SK-N-SH treated with all-trans-retinoic acid at 6 μM for 48 hours (cell line): ENCODE results near the gene MTMR6.

Experiments used
- ATAC-seq: fragments of 200-7000 bp; cut with Tn5 transposase; 3 replicates; pipeline ENCODE4 v1.9.1; 2020; ENCODE audit warnings: mild to moderate bottlenecking, moderate library complexity
- ARNTL ChIP-seq: fragments of 450-650 bp; formaldehyde crosslinking; IDR thresholded peaks from 2 replicates; pipeline ENCODE4 v1.5.0; 2020; ENCODE audit warnings: low read depth, mild to moderate bottlenecking, moderate library complexity, borderline replicate concordance
- BACH2 ChIP-seq: fragments of 250-450 bp; sonication (Bioruptor Pico); IDR thresholded peaks from 2 replicates; pipeline ENCODE4 v1.9.0; 2021; ENCODE audit warnings: mild to moderate bottlenecking, borderline replicate concordance
- CREB5 ChIP-seq: fragments of 250-450 bp; sonication (Bioruptor Pico); IDR thresholded peaks from 2 replicates; pipeline ENCODE4 v1.5.1; 2020; ENCODE audit warnings: low read depth, mild to moderate bottlenecking, moderate library complexity
- CSDC2 ChIP-seq: fragments of 250-450 bp; sonication (Bioruptor Pico); IDR thresholded peaks from 2 replicates; pipeline ENCODE4 v1.5.0; 2020; ENCODE audit warnings: mild to moderate bottlenecking, moderate library complexity
- CSRNP3 ChIP-seq: fragments of 250-450 bp; sonication (Bioruptor Pico); IDR thresholded peaks from 2 replicates; pipeline ENCODE4 v1.5.1; 2021; ENCODE audit warnings: mild to moderate bottlenecking, moderate library complexity
- GLIS3 ChIP-seq: fragments of 250-450 bp; sonication (Bioruptor Pico); IDR thresholded peaks from 2 replicates; pipeline ENCODE4 v1.5.0; 2020; ENCODE audit warnings: mild to moderate bottlenecking, moderate library complexity
- ISL1 ChIP-seq: fragments of 250-450 bp; sonication (Bioruptor Pico); IDR thresholded peaks from 2 replicates; pipeline ENCODE4 v2.1.2; 2022; ENCODE audit warnings: mild to moderate bottlenecking, moderate library complexity
- OSR1 ChIP-seq: fragments of 250-450 bp; sonication (Bioruptor Pico); IDR thresholded peaks from 2 replicates; pipeline ENCODE4 v1.8.0; 2022; ENCODE audit warnings: moderate library complexity, mild to moderate bottlenecking, inconsistent platforms
- PATZ1 ChIP-seq: fragments of 250-450 bp; sonication (Bioruptor Pico); IDR thresholded peaks from 2 replicates; pipeline ENCODE4 v1.8.0; 2020; ENCODE audit warnings: mild to moderate bottlenecking, moderate library complexity, borderline replicate concordance
- POU6F1 ChIP-seq: fragments of 250-450 bp; sonication (Bioruptor Pico); IDR thresholded peaks from 2 replicates; pipeline ENCODE4 v1.8.0; 2021; ENCODE audit warnings: low read depth, mild to moderate bottlenecking, moderate library complexity, borderline replicate concordance
- RARB ChIP-seq: fragments of 250-450 bp; sonication (Bioruptor Pico); IDR thresholded peaks from 2 replicates; pipeline ENCODE4 v1.8.0; 2021; ENCODE audit warnings: mild to moderate bottlenecking, moderate library complexity
- SNAI2 ChIP-seq: fragments of 250-450 bp; sonication (Bioruptor Pico); IDR thresholded peaks from 2 replicates; pipeline ENCODE4 v1.5.0; 2020; ENCODE audit warnings: mild to moderate bottlenecking, moderate library complexity
- TCF4 ChIP-seq: fragments of 250-450 bp; sonication (Bioruptor Pico); IDR thresholded peaks from 2 replicates; pipeline ENCODE4 v1.8.0; 2021; ENCODE audit warnings: mild to moderate bottlenecking, moderate library complexity, borderline replicate concordance
- TOX ChIP-seq: fragments of 250-450 bp; sonication (Bioruptor Pico); IDR thresholded peaks from 2 replicates; pipeline ENCODE4 v1.8.0; 2021; ENCODE audit warnings: mild to moderate bottlenecking, moderate library complexity, borderline replicate concordance
- TSHZ2 ChIP-seq: fragments of 250-450 bp; sonication (Bioruptor Pico); IDR thresholded peaks from 2 replicates; pipeline ENCODE4 v1.5.0; 2020; ENCODE audit warnings: mild to moderate bottlenecking, moderate library complexity
- ZC3H10 ChIP-seq: fragments of 250-450 bp; sonication (Bioruptor Pico); IDR thresholded peaks from 2 replicates; pipeline ENCODE4 v1.5.1; 2021; ENCODE audit warnings: mild to moderate bottlenecking, moderate library complexity
- ZFP3 ChIP-seq: fragments of 250-450 bp; sonication (Bioruptor Pico); IDR thresholded peaks from 2 replicates; pipeline ENCODE4 v1.5.0; 2020; ENCODE audit warnings: mild to moderate bottlenecking, moderate library complexity
- ZFP30 ChIP-seq: fragments of 450-650 bp; formaldehyde crosslinking; IDR thresholded peaks from 2 replicates; pipeline ENCODE4 v1.5.0; 2022; ENCODE audit warnings: mild to moderate bottlenecking, moderate library complexity
- ZNF8 ChIP-seq: fragments of 450-650 bp; formaldehyde crosslinking; IDR thresholded peaks from 2 replicates; pipeline ENCODE4 v1.5.0; 2020; ENCODE audit warnings: mild to moderate bottlenecking, moderate library complexity

MTMR6 gene

GRCh38 chr13:25224151-25224550 lies 63.1 kb downstream of the MTMR6 start:
- ATAC-seq = no peak
- TF ChIP-seq CREB5 (CRISPR knock-in tag) (no peak), TOX (CRISPR knock-in tag) (no peak), SNAI2 (no peak), ZFP30 (no peak), ISL1 (CRISPR knock-in tag) (no peak), OSR1 (CRISPR knock-in tag) (no peak), PATZ1 (CRISPR knock-in tag) (no peak), CSDC2 (CRISPR knock-in tag) (no peak)

- TF ChIP-seq GLIS3 (CRISPR knock-in tag) = no peak
- no peak for TF ChIP-seq TOX (CRISPR knock-in tag)
- TF ChIP-seq ZNF8 (CRISPR knock-in tag) = no peak
- no peak for ATAC-seq
Measured at GRCh38 chr13:25222740-25223139, 64.5 kb downstream of the MTMR6 start.

- TF ChIP-seq ZC3H10 (CRISPR knock-in tag) (no peak), PATZ1 (CRISPR knock-in tag) (no peak), CREB5 (CRISPR knock-in tag) (no peak), SNAI2 (no peak), TOX (CRISPR knock-in tag) (no peak), CSRNP3 (CRISPR knock-in tag) (no peak), TCF4 (CRISPR knock-in tag) (no peak), ARNTL (CRISPR knock-in tag) (no peak), ISL1 (CRISPR knock-in tag) (no peak), ZNF8 (CRISPR knock-in tag) (no peak), BACH2 (no peak)
- TF ChIP-seq, all 23 proteins: peak for 0
- no peak for ATAC-seq
Measured at GRCh38 chr13:25218019-25218418, 69.3 kb downstream of the MTMR6 start.

GRCh38 chr13:25217023-25217885 lies 70.0 kb downstream of the MTMR6 start:
- no peak for ATAC-seq
- TF ChIP-seq CSRNP3 (CRISPR knock-in tag) (no peak), ZFP30 (no peak), CSDC2 (CRISPR knock-in tag) (no peak), TCF4 (CRISPR knock-in tag) (no peak), RARB (CRISPR knock-in tag) (no peak), ZNF8 (CRISPR knock-in tag) (no peak), TOX (CRISPR knock-in tag) (no peak), POU6F1 (CRISPR knock-in tag) (no peak), TSHZ2 (no peak), OSR1 (CRISPR knock-in tag) (no peak), ZFP3 (no peak)
